CD4-positive, alpha-beta T cell (primary cell): ENCODE measurements around the gene SKIL. TPM values are rescaled to one million over a fixed set of nuclear protein-coding genes. Genes with fewer than 3 reads are reported as not detected.

Experiments
- ATAC-seq: fragments of 200-7000 bp; cut with Tn5 transposase; one replicate; pipeline ENCODE4 v1.10.0; 2022; ENCODE audit warnings: mild to moderate bottlenecking; ENCODE audit not compliant: poor library complexity
- CTCF ChIA-PET: fragments of 350-600 bp; sonication (Branson Sonifier 250); formaldehyde crosslinking; loops from one replicate; lab custom pipeline; 2021; ENCODE audit warnings: antibody characterized with exemption, inconsistent platforms; lab: Charles Lee
- POLR2A ChIA-PET: fragments of 350-600 bp; sonication (Branson Sonifier 250); formaldehyde crosslinking; loops from one replicate; lab custom pipeline; 2021; ENCODE audit warnings: antibody characterized with exemption, inconsistent platforms; lab: Charles Lee
- DNase-seq, 14 experiments: peaks; one replicate each; pipeline ENCODE4 v3.0.0-alpha.2; 2013 to 2020; ENCODE audit warnings: mixed read lengths in 2 of 14
- H3K27ac ChIP-seq, 2 donors: one replicate each; pipeline versions ENCODE4 v1.5.1 to v1.7.0; 2013; ENCODE audit warnings: low read length in 2 of 2, low read depth in 1 of 2, mild to moderate bottlenecking in 1 of 2
- H3K27me3 ChIP-seq, 2 experiments: 1 replicate in 1 of 2; 2 replicates in 1 of 2; pipeline versions ENCODE4 v1.6.1 to v1.7.0; 2013; ENCODE audit warnings: low read length in 2 of 2, control low read depth in 1 of 2, mild to moderate bottlenecking in 1 of 2, moderate library complexity in 1 of 2; ENCODE audit not compliant: insufficient read depth in 2 of 2, control insufficient read depth in 1 of 2
- H3K36me3 ChIP-seq: one replicate; pipeline ENCODE4 v1.6.1; 2013; ENCODE audit warnings: low read length, control low read depth; ENCODE audit not compliant: insufficient read depth
- H3K4me1 ChIP-seq: one replicate; pipeline ENCODE4 v1.6.1; 2013; ENCODE audit warnings: low read length, control low read depth; ENCODE audit not compliant: insufficient read depth
- H3K4me3 ChIP-seq: one replicate; pipeline ENCODE4 v1.5.1; 2013; ENCODE audit warnings: mild to moderate bottlenecking, low read length, moderate library complexity
- H3K9me3 ChIP-seq, 2 experiments: 1 replicate in 1 of 2; 2 replicates in 1 of 2; pipeline versions ENCODE4 v1.6.1 to v1.7.0; 2013; ENCODE audit warnings: low read length in 2 of 2, mild to moderate bottlenecking in 2 of 2, control low read depth in 1 of 2, moderate library complexity in 1 of 2; ENCODE audit not compliant: control insufficient read depth in 1 of 2, insufficient read depth in 1 of 2
- H3K27ac Mint-ChIP-seq: one replicate; pipeline ENCODE4 v1.8.0; 2020; ENCODE audit warnings: mixed read lengths
- H3K27me3 Mint-ChIP-seq: one replicate; pipeline ENCODE4 v1.8.0; 2021; ENCODE audit warnings: mixed read lengths
- H3K36me3 Mint-ChIP-seq: one replicate; pipeline ENCODE4 v1.8.0; 2021; ENCODE audit warnings: low read depth, mixed read lengths
- H3K4me1 Mint-ChIP-seq: one replicate; pipeline ENCODE4 v1.8.0; 2021; ENCODE audit warnings: low read depth, mixed read lengths
- H3K4me3 Mint-ChIP-seq: one replicate; pipeline ENCODE4 v1.8.0; 2020; ENCODE audit warnings: mild to moderate bottlenecking, mixed read lengths
- H3K9me3 Mint-ChIP-seq: one replicate; pipeline ENCODE4 v1.8.0; 2020; ENCODE audit warnings: mixed read lengths
- CTCF ChIP-seq: fragments of 200-600 bp; IDR thresholded peaks from one replicate; pipeline ENCODE4 v1.8.0; 2022; ENCODE audit warnings: antibody characterized with exemption, mild to moderate bottlenecking
- intact Hi-C, 2 experiments: fragments of 100-400 bp; cut with DNase I in 1 of 2; cut with micrococcal nuclease in 1 of 2; formaldehyde crosslinking; loops; one replicate each; pipeline versions ENCODE4 v1.15.1 to v1.9.0; 2023 to 2025; cut with DNase I, micrococcal nuclease
- total RNA-seq, 174 experiments: library from RNA in 2 of 174; stranded (reverse) in 2 of 174; gene quantifications; one replicate each; pipeline ENCODE4 v1.2.3 and lab custom pipeline; 2021 to 2026

SKIL gene
- total RNA-seq, 2 experiments from 2014 or later: 121 to 130 TPM

GRCh38 chr3:170405101-170405500 lies 47.6 kb downstream of the SKIL start:
- ChIA-PET POLR2A (no interaction called here), CTCF (no interaction called here)
- no peaks in the 10 kb centered on the region for H3K36me3 ChIP-seq
- Mint-ChIP-seq H3K27ac (no peak overlapping the region), H3K27me3 (no peaks in the 10 kb centered on the region), H3K4me1 (no peaks in the 10 kb centered on the region), H3K9me3 (no peaks in the 10 kb centered on the region), H3K36me3 (no peaks in the 10 kb centered on the region), H3K4me3 (no peak overlapping the region)
- no peak for ATAC-seq
- intact Hi-C loops: no loop called here
- no peaks in the 10 kb centered on the region for H3K27me3 ChIP-seq
- no peak for TF ChIP-seq CTCF
- no peak overlapping the region for H3K4me3 ChIP-seq
- no peaks in the 10 kb centered on the region for H3K9me3 ChIP-seq
- DNase-seq: no peak
- no peaks in the 10 kb centered on the region for H3K4me1 ChIP-seq
- no peak overlapping the region for H3K27ac ChIP-seq

DNA sequence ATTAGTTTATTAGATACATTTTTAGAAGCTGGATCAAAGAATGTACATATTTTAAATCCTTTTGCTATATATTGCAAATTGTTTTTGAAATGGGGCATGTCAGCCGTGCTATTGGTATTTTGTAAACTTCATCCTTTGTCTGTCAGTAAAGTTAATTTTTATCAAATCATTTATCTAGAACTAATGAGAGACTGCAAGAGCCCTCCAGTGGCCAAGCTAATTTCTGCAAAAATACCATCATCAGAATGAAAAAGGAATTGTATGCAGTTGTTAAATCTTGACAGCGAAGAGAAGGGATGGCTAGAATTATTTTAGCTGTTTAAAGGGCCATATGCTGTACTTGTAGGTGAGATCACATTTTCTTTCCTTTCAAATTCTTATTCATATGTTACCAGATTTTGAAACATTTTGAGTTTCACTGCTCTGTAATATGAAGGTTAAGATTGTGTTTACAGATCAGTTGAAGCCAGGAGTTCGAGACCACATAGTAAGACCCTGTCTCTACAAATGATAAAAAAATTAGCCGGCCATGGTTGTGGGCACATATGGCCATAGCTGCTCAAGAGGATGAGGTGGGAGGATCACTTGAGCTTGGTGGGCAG lies 53.0 kb downstream of the SKIL start:
- Histone ChIP-seq H3K4me3 (no peak overlapping the region), H3K4me1 (no peaks in the 10 kb centered on the region), H3K27ac (no peak overlapping the region), H3K9me3 (no peaks in the 10 kb centered on the region), H3K36me3 (no peaks in the 10 kb centered on the region), H3K27me3 (no peaks in the 10 kb centered on the region)
- intact Hi-C loops: loop anchor here (1.0 to 10.0 kb wide), 5 partner anchors 100 to 1934 kb away; no protein-coding TSS in a partner anchor
- ChIA-PET POLR2A (interaction anchor here (1.1 to 1.5 kb wide), 2 partner anchors 53 to 229 kb away, joined by 3 read pairs; partner anchors contain the start of gene PHC3), CTCF (interaction anchor here (0.7 to 1.2 kb wide), 5 partner anchors 52 to 221 kb away, joined by 3 to 5 read pairs (median 3); partner anchors contain the start of gene SKIL)
- Mint-ChIP-seq H3K4me3 (no peak overlapping the region), H3K27ac (no peak overlapping the region), H3K27me3 (peaks cover 8% of the 10 kb centered on the region), H3K9me3 (no peaks in the 10 kb centered on the region), H3K36me3 (no peaks in the 10 kb centered on the region), H3K4me1 (no peaks in the 10 kb centered on the region)
- TF ChIP-seq CTCF: peak; percentile 29
- ATAC-seq (no peak), DNase-seq (peak in 4 of 14 experiments; percentile 18 to 25 (median 20))

DNA sequence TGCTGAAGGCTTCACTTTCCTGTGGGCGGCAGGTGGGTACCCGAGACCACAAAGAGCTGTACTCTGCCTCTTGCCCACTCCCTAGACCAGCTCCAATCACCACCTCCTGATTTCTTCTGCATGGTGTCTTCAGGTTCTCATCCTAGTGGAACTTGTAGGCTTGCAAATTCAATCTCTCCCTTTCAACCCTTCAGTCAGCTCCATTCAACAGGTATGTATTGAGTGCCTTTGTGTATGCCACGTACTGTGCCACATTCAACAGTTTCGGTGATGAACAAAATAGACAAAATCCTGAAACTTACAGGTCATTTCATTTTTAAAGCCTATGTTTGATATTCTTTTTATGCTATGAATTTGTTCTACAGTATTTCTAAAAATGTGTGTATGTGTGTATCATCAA lies 55.8 kb downstream of the SKIL start:
- Histone ChIP-seq H3K4me1 (peaks cover 1% of the 10 kb centered on the region), H3K27me3 (peaks cover 5 to 6% of the 10 kb centered on the region in 2 experiments), H3K36me3 (no peaks in the 10 kb centered on the region), H3K9me3 (no peaks in the 10 kb centered on the region), H3K4me3 (no peak overlapping the region), H3K27ac (no peak overlapping the region)
- Mint-ChIP-seq H3K27ac (no peak overlapping the region), H3K4me3 (no peak overlapping the region), H3K4me1 (peaks cover 3% of the 10 kb centered on the region), H3K36me3 (no peaks in the 10 kb centered on the region), H3K27me3 (peaks cover 34% of the 10 kb centered on the region), H3K9me3 (no peaks in the 10 kb centered on the region)
- intact Hi-C loops: loop anchor here (1.0 to 10.0 kb wide), 4 partner anchors 226 to 1932 kb away; no protein-coding TSS in a partner anchor
- ATAC-seq: no peak
- no peak for TF ChIP-seq CTCF
- POLR2A ChIA-PET: interaction anchor here (0.9 to 1.2 kb wide), 2 partner anchors 57 to 398 kb away, joined by 3 read pairs; no protein-coding TSS in a partner anchor
- CTCF ChIA-PET: interaction anchor here (1.0 to 2.9 kb wide), 6 partner anchors 15 to 1360 kb away, joined by 3 to 11 read pairs (median 4); no protein-coding TSS in a partner anchor
- DNase-seq: no peak
